ENCODE data around the gene LGALS7B. TPM values are rescaled to one million over a fixed set of nuclear protein-coding genes. Genes with fewer than 3 reads are reported as not detected.
A peak's percentile ranks its signal among the peaks of the same experiment; 100 is the strongest.

Gene LGALS7B
- total RNA-seq, 2 donors from 2014 or later: not detected

GRCh38 chr19:38836983-38837626, 48.1 kb downstream of the LGALS7B start:
- no peak for TF ChIP-seq CTCF (conservative IDR thresholded peaks at IDR 0.05)
- no peaks in the 10 kb centered on the region for H3K9me3 ChIP-seq (ENCODE audit: control insufficient read depth, low read length)
- H3K4me3 Mint-ChIP-seq: no peak overlapping the region
- peak overlapping the region; percentile 17 for H3K27ac Mint-ChIP-seq
- no peaks in the 10 kb centered on the region for H3K9me3 Mint-ChIP-seq
- no peaks in the 10 kb centered on the region for H3K4me1 Mint-ChIP-seq
- no peaks in the 10 kb centered on the region for H3K4me1 ChIP-seq (ENCODE audit: control insufficient read depth, insufficient read depth, low read length)
- H3K27ac ChIP-seq (ENCODE audit: low read depth, low read length): no peak overlapping the region
- H3K9ac ChIP-seq (ENCODE audit: extremely low read depth, low read length, poor library complexity, severe bottlenecking): no peak overlapping the region
- no peaks in the 10 kb centered on the region for H3K27me3 Mint-ChIP-seq (ENCODE audit: insufficient read depth)
- WGBS, 2 experiments (ENCODE audit: insufficient coverage in 1 of 2, insufficient read length in 1 of 2): 98% methylated on average over 4 to 6 of the region's 6 CpGs
- peaks cover 67% of the 10 kb centered on the region for H3K36me3 ChIP-seq (ENCODE audit: control insufficient read depth, insufficient read depth, low read length)
- no peak overlapping the region for H3K4me3 ChIP-seq (ENCODE audit: low read length)
- peak; percentile 46 for DNase-seq
- H3K36me3 Mint-ChIP-seq (ENCODE audit: low read depth): peaks cover 68% of the 10 kb centered on the region
- no peaks in the 10 kb centered on the region for H3K27me3 ChIP-seq (ENCODE audit: control insufficient read depth, insufficient read depth, low read length, poor library complexity, severe bottlenecking)

DNA sequence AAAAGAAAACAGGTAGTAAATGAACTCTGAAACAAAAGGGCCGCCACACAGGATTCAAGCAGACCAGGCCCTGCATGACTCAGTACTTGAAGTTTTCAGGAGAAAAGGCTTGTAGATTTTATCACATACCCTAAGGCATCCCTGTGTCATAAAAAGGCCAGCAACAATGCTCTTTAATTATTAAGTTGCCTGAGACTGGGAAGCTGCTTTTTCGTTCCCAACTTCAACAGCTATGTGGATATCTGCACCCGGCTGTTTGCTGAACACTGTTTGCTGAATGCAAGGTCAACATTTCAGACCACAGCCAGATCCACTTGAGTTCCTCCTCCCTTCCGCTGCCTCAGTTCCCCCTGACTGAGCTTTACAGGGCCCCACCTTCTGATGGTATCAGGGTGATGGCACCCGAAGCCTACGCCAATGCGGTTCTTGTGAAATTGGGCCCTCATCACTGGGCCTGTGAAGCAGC, 48.7 kb downstream of the LGALS7B start:
- H3K36me3 ChIP-seq (ENCODE audit: control insufficient read depth, insufficient read depth, low read length): peaks cover 73% of the 10 kb centered on the region
- H3K9ac ChIP-seq (ENCODE audit: extremely low read depth, low read length, poor library complexity, severe bottlenecking): no peak overlapping the region
- H3K4me1 ChIP-seq (ENCODE audit: control insufficient read depth, insufficient read depth, low read length): no peaks in the 10 kb centered on the region
- 93 to 97% methylated on average over 5 to 7 of the region's 7 CpGs for WGBS, 2 experiments (ENCODE audit: insufficient coverage in 1 of 2, insufficient read length in 1 of 2)
- Mint-ChIP-seq H3K4me1 (peaks cover 2% of the 10 kb centered on the region), H3K9me3 (no peaks in the 10 kb centered on the region), H3K27ac (peak overlapping the region; percentile 17), H3K36me3 (ENCODE audit: low read depth) (peaks cover 74% of the 10 kb centered on the region), H3K27me3 (ENCODE audit: insufficient read depth) (no peaks in the 10 kb centered on the region), H3K4me3 (no peak overlapping the region)
- H3K27me3 ChIP-seq (ENCODE audit: control insufficient read depth, insufficient read depth, low read length, poor library complexity, severe bottlenecking): no peaks in the 10 kb centered on the region
- no peak overlapping the region for H3K27ac ChIP-seq (ENCODE audit: low read depth, low read length)
- DNase-seq: no peak
- no peak for TF ChIP-seq CTCF (conservative IDR thresholded peaks at IDR 0.05)
- H3K4me3 ChIP-seq (ENCODE audit: low read length): no peak overlapping the region
- H3K9me3 ChIP-seq (ENCODE audit: control insufficient read depth, low read length): no peaks in the 10 kb centered on the region

DNA sequence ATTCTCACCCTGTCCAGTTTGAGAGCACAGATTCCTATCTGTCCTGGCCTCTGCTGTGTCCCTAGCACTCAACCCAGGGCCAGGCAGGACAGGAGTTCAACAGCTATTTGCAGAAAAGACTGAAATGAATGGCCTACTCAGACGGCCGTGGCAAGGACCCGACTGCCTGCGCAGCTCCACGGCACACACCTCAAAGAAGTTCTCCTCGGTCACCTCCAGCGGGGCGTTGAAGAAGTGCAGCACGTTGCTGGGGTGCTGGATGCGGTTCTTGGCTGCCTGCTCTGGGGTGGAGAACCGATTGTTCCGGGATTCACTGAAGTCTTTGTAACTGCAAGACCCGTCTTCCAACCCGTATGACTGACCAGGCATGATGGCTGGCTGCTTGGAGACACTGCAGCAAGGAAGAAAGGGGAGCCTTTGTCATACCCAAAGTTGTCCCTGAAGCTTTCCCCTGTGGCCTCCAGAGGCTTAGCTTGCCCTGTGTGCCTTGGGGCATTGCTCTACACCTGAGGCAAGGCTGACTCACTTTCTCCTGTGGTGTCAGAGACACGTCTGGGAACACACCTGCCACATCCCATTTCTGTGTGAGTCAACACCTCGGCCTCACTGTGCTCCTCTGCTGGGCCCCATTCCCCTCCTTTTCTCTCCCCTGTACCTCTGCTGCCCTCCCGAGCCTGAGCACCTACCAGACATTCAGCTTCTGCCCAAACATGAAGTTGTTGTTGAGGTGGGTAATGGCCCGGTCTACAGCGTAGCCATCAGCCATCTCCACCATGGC, 49.4 kb downstream of the LGALS7B start:
- DNase-seq: no peak
- peaks cover 79% of the 10 kb centered on the region for H3K36me3 Mint-ChIP-seq (ENCODE audit: low read depth)

More for the DNA sequence above, 49.4 kb downstream of the LGALS7B start:
- TF ChIP-seq CTCF (conservative IDR thresholded peaks at IDR 0.05): no peak
- H3K9me3 ChIP-seq (ENCODE audit: control insufficient read depth, low read length): no peaks in the 10 kb centered on the region
- H3K4me1 ChIP-seq (ENCODE audit: control insufficient read depth, insufficient read depth, low read length): no peaks in the 10 kb centered on the region
- Mint-ChIP-seq H3K27ac (peak overlapping the region; percentile 58), H3K4me3 (no peak overlapping the region), H3K4me1 (peaks cover 2% of the 10 kb centered on the region), H3K27me3 (ENCODE audit: insufficient read depth) (no peaks in the 10 kb centered on the region), H3K9me3 (no peaks in the 10 kb centered on the region)
- no peak overlapping the region for H3K9ac ChIP-seq (ENCODE audit: extremely low read depth, low read length, poor library complexity, severe bottlenecking)
- peaks cover 80% of the 10 kb centered on the region for H3K36me3 ChIP-seq (ENCODE audit: control insufficient read depth, insufficient read depth, low read length)
- WGBS, 2 experiments (ENCODE audit: insufficient coverage in 1 of 2, insufficient read length in 1 of 2): 97 to 98% methylated on average over 10 to 19 of the region's 19 CpGs
- no peaks in the 10 kb centered on the region for H3K27me3 ChIP-seq (ENCODE audit: control insufficient read depth, insufficient read depth, low read length, poor library complexity, severe bottlenecking)
- no peak overlapping the region for H3K27ac ChIP-seq (ENCODE audit: low read depth, low read length)
- H3K4me3 ChIP-seq (ENCODE audit: low read length): no peak overlapping the region
